Cortex of kidney (tissue), 1 donor: Measurements from ENCODE around the gene THG1L.
A peak's percentile ranks its signal among the peaks of the same experiment; 100 is the strongest.
"Not testable (repeated sequence)": the region's sequence is repeated elsewhere in the genome, so short reads cannot be mapped to it uniquely, and the experiment has no call there.

Experiments used
- DNase-seq: peaks from one replicate; lab custom pipeline; 2025; lab: John Stamatoyannopoulos, UW

THG1L gene

DNA sequence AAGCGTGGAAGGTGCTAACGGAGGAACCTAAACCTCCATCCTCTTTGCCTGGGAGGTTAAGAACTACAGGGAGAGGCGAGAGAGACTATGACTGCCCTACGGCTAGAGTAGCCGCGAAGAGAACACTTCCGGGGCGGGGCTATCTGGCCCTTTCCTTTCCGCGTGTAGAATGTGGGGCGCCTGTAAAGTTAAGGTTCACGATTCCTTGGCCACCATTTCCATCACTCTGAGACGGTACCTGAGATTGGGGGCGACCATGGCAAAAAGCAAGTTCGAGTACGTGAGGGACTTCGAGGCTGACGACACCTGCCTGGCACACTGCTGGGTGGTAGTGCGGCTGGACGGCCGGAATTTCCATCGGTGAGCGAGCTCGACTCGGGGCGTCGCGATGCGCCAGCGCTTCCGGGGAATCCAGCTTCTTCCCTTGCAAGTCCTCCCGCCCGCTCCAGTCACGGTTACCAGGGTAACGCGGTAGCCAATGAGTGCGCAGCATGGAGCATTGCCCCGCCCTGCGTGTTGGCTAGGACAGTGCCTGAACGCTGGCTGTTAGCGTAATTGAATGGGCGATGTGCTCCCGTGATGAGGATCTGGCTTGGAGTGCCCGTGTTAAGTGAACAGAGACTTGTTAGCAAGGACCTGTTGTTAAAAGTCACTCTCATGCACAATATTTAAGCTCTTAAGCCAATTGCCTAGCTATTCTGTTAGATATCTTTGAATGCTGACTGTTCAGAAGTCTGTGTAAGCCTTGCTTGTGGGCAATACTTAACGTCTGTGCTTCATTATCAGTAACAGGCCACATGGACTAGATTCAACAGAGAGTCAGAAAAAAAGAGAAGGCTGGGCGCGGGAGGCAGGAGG lies at the start of gene THG1L:
THG1L (plus strand) TSS at position 149 of the 858 bp plus-strand sequence; CDS start at position 170, 21 bp downstream.
- peak; percentile 23 for DNase-seq

DNA sequence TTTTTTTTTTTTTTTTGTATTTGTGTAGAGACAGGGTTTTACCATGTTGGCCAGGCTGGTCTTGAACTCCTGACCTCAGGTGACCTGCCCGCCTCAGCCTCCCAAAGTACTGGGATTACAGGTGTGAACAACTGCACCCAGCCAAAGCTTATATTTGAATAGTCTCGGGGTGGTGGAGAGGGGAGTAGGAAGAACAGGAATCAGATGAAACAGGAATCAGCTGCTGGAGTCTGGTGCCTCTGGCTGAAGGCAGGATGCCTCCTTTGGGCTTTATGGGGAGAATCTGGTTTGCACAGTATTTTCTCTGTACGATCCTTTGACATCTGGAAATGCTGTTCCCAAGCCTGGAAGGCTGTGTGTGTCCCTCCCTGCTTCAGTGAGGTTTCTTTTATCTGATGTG lies 49.0 kb upstream of the THG1L start:
- DNase-seq, result no peak

DNA sequence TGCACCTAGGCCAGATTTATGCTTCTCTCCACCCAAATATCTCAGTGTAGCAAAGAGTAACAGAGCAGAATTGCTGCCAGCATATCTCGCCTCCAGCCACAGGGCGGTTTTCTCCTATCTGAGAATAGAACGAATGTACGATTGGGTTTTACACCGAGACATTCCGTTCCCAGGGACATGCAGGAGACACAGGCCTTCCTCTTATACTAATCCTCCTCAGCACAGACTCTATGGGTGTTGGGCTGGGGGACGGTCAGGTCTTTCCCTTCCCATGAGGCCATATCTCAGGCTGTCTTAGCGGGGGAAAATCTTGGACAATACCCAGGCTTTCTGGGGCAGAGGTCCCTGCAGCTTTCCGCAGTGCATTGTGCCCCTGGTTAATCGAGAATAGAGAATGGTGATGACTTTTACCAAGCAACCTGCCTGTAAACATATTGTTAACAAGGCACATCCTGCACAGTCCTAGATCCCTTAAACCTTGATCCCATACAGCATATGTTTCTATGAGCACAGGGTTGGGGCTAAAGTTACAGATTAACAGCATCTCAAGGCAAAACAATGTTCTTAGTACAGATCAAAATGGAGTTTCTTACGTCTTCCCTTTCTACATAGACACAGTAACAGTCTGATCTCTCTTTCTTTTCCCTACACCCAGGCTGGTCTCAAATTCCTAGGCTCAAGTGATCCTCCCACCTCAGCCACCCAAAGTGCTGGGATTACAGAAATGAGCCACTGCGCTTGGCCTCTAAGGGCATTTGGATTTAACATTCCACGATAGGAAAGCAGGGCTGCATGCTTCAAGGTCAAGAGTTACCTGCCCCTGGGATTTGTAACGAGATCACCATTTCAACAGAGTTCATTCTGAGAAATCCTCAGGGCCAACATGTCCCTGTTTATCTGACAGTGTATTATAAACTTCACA lies 44.7 kb upstream of the THG1L start:
- not testable (repeated sequence) for DNase-seq

DNA sequence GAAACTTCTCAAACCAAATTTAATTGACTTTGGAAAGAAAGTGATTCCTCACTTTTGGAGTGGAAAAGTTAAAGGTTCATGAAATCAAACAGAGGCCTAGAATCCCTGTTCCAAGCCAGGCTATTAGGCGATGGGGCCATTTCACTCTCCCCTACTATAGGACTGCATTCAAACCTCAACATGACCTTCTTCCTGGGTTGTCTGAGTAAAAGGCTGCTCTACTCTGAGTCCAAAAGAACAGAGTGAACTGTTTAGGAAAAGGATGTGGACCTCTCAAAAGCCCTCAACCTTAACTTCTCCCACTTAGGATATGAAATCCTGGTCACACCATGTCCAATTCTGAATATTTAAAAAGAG lies 44.0 kb upstream of the THG1L start:
- no peak for DNase-seq

DNA sequence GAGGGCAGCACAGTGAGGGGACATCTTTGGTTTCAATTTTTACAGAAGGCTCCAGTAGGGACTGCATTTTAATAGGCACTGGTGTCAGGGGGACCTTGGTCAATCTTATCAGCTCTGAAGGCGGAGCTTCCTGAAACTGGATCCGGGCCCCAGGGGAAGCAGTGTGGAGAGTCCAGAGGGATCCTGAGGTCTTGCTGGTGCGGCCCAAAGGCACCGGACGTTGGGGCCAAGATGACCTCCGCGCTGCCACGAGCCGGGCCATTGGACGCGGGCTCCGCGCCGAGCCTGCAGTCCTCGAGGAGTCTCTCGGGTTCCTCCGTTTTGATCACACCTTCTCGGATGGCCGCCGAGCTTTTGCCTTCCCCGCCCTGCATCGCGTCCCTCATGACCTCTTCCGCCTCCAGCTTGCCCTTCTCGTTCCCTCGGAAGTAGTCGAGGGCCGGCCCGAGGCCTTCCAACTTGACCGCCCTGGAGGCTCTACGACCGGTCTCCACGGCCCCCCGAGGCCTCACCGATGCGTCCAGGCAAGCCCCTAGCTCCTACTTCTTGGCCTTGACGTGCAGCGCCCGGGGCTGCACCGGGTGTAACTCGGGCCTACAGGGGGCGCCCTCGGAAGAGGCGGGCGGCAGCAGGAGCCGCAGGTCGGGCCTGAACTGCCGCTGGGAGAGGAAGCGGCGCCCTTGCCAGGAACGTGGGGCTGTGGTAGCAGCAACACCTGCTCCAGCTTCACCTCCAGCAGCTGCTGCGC lies 41.1 kb upstream of the THG1L start:
- no peak for DNase-seq

DNA sequence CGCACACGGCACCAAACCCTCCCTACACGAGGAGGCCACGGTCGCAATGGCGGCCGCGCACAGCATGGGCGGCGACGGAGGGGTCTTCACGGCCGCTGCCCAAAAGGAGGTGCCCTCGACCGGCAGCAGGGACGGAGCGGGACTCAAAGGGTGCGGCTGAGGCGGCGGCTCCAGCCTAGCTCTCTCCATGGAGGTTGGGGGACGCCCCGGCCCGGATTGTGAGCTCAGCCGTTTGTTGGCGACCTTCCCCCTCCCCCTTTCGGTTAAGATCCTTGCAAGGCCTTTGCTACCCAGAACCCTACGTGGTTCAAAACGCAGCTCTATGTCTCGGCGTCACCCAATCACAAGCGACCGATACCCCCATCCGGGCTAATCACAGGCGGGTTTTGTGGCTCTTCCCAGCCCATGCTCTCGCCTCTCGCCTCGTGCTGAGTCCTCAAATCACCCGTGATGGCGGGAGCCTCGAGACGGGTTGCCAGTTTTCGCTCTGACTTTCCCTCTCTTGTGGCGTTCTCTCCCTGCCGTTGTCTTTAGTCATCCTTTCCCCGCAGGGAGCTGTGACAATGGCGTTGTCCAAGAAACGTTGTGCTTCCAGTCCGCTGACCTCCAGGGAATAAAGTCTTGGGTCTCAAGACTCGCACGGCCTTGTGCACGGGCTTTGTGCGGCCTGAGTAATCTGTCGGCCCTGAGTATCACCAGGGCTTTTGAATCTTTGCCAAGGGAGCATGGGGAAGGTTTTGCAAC lies 40.4 kb upstream of the THG1L start:
- DNase-seq, result peak; percentile 13

DNA sequence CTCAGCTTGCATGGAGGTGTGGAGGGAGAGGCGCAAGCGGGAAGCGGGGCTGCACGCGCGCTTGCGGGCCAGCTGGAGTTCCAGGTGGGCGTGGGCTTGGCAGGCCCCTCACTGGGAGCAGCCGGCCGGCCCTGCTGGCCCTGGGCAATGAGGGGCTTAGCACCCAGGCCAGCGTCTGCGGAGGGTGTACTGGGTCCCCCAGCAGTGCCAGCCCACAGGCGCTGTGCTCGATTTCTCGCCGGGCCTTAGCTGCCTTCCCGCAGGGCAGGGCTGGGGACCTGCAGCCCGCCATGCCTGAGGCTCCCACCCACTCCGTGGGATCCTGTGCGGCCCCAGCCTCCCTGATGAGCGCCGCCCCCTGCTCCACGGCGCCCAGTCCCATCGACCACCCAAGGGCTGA lies 37.4 kb upstream of the THG1L start:
- not testable (repeated sequence) for DNase-seq

DNA sequence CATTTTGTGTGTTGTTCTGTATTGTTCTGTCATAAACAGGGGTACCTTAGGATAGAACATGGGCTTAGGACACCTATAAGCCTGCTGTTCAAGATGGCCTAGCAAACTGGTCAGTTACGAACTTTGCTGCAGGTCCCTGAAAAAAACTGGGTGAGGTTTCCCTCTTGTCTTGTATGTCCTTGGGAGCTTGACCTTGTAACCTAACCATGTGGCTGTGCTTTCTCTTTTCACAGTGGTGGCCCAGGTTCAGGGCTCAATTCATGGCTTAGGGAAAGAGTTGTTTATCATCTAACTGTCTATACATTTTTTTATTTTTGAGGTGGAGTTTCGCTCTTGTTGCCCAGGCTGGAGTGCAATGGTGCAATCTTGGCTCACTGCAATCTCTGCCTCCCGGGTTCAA lies 35.1 kb upstream of the THG1L start:
- not testable (repeated sequence) for DNase-seq

DNA sequence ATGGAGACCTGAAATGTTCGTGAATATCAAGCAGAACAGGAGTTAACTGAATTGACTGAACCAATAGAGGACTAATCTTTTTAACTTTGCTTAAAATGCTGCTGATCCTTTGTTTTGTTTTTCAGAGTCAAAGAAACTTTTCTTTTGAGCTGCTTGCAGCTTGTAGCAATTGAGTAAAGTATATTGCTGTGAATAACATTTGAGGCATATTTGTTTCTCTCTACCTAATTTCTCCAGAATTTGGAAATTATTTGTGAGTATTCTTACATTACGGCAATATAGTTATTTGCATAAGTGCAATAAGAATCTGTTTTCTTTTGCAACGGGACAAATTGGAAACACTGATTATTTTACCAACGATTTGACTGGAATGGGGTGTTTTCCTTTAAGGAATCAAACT lies 32.5 kb upstream of the THG1L start:
- DNase-seq, result not testable (repeated sequence)

DNA sequence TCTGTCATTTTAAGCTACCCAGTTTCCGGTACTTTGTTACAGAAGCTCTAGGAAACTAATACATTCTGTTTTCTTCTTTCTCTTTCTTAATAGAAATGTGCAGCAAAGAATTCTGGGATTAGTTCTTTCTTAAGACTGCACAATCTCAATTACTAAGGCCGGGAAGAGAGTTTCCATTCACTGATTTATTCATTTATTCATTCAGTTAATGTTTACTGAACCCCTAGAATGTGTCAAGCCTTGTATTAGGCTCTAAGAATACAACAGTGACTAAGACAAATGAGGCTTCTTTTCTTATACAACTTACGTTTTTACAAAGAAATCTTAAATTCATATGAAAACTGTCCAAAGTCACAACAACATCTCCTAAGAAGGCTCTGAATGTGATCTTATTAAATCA lies 27.5 kb upstream of the THG1L start:
- DNase-seq, result no peak

DNA sequence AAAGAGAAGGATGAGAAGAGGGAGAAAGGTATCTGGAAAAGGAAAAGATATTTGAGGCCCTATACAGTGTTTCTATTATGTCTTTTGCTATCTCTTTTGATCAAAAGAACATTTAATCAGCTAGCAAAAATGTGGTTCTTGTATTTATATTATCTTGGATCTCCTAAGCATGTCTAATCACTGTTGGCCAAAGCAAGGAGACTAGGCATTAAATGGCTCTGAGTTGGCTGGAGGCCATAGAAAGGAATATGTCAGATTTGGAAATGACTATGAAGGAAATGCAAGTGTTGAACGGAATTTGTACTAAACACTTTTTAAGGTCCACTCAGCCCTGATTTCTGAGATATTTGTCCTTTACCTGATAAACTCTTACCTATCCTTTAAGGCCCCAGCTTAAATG lies 22.4 kb upstream of the THG1L start:
- DNase-seq, result no peak

DNA sequence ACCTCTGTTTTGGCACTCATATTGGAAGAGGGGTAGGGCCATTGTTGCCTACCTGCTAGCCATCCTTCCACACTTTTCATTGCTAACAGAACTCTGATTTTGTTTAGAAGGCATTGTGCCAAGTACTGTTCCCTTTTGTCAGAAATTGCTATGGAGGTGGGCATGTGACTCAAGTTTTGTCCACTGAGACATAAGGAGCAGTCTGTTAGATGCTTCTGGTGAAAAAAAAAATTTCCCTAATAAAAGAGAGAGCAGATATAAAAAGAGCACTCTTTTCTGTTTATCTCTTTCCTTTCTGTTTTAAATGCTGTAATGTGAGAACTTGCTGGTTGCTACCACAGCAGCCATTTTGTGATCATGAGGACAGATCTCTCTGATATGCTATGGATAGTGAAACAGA lies 21.9 kb upstream of the THG1L start:
- no peak for DNase-seq

DNA sequence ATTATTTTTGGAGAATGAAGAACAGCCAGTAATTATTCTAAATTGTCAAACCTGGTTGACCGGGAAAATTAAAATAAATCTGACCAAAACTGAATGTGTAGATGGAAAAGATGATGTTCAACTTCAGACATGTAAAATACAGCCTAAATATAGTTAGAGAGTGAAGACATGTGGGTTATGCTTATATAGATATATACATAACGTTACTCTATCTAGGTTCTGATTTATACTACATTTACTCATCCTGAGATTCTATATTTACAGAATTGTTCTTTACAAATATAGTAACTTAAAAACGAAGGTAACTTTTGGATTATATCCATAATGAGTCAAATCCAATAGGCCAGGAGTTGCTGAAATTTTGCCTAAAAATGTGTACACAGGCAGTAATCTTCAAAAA lies 20.8 kb upstream of the THG1L start:
- DNase-seq, result no peak

DNA sequence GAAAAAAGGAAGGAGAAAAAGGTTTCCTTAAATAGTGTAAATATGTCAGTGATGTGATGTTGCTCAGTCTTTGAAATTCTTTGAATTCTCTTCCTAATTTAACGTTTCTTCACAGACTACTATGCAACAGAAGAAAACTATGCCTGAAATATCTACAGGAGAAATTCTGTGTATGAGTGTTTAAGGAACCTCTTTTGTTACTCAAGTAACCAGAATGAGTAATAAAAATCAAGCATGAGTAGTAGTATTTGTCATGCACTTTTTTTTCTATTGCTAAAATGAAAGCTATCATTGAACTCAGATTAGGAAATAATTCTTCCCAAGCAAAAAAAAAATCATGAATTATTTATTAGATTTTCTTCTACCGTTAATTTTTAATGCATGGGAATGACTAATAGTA lies 20.3 kb upstream of the THG1L start:
- DNase-seq, result no peak

DNA sequence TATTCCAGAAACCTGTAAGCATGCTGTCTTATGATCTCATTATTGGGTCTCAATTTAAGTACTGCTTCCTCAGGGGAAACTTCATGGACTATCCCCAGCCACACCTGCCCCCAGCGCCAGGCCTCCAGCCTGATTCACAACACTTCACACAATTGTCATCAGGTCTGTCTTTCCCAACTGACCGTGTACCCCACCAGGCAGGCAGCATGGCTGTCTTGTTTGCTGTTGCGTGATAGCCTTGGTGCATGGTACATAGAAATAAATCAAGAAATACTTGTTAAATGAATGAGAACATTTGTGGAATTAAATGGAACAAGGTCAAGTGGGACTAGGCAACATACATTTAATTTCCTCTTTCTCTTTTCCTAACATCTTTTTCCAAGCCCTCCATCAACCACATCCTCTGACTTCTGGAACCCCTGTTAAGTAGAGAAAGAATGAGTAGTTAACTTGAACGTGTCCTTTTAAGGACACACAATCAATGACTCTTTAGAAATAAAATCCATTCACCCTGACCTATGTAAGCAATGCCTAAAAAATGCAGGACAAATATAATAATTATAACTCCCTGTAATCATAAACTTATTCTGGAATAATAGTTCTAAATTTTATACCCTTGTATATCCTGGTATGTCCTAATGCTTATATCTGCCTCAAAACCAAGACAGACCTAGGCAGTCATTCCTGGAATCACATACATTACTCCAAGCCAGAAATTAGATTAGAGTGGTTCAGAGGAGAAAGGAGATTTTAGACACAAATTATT lies 17.2 kb upstream of the THG1L start:
- DNase-seq, result no peak

DNA sequence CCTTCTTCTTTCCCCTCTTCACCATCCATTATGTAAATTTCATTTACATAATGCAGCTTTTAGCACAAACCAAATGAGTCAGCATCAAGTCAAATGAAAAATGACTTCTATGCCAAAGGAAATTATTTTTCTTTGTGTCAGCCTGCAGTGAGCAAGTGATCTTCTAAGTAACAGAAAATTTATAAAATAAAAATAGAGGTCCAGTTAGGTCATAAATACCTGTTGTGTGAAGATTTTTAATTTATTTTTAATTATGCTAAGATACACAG lies 16.7 kb upstream of the THG1L start:
- DNase-seq, result no peak

DNA sequence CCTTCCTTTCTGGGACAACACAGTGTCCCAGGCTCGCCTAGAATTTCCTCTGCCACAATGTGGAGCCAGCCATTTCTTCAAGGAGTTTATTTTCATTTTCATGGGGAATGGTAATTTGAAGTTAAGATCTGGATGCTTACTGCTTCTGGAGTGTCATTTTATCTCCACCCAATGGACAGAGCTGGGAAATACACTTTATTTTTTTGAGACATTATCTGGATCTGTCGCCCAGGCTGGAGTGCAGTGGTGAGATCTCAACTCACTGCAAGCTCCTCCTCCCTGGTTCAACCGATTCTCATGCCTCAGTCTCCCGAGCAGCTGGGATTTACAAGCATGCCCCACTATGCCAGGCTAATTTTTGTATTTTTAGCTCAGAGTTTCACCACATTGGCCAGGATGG lies 12.7 kb upstream of the THG1L start:
- no peak for DNase-seq

DNA sequence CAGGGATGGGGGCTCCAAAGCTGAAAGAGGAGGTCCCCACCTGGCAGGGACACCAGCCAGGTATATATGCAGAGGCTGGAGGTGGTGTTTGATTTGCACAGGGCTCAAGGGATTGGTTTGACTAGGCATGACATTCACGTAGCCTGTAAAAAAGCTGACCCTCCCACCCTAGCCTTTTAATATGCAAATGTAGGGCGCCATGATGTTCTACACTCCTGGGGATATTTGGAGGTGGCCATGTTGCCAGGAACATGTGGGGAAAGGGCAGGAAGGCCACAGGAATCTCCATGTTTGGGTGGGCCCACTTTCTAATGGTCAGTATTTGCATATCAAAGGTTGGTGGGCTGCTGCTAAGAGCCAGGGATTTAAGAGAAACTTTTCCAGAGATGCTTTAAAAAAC lies 12.0 kb upstream of the THG1L start:
- DNase-seq, result no peak

DNA sequence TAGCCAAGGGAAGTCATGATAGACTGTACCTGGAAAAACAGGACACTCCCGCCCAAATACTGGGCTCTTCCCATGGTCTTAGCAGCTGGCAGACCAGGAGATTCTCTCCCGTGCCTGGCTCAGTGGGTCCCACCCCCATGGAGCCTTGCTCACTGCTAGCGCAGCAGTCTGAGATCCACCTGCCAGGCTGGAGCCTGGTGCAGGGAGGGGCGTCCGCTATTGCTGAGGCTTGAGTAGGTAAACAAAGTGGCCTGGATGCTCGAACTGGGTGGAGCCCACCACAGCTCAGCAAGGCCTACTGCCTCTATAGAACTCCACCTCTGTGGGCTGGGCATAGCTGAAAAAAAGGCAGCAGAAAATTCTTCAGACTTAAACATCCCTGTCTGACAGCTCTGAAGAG lies 10.1 kb upstream of the THG1L start:
- no peak for DNase-seq

DNA sequence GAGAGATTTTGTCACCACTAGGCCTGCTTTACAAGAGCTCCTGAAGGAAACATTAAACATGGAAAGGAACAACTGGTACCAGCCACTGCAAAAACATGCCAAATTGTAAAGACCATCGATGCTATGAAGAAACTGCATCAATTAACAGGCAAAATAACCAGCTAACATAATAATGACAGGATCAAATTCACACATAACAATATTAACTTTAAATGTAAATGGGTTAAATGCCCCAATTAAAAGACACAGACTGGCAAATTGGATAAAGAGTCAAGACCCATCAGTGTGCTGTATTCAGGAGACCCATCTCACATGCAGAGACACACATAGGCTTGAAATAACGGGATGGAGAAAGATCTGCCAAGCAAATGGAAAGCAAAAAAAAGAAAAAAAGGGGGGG lies 8.3 kb upstream of the THG1L start:
- not testable (repeated sequence) for DNase-seq

DNA sequence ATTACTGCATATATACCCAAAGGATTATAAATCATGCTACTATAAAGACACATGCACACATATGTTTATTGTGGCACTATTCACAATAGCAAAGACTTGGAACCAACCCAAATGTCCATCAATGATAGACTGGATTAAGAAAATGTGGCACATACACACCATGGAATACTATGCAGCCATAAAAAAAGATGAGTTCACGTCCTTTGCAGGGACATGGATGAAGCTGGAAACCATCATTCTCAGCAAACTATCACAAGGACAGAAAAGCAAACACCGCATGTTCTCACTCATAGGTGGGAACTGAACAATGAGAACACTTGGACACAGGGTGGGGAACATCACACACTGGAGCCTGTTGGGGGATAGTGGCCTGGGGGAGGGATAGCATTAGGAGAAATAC lies 4.6 kb upstream of the THG1L start:
- DNase-seq, result not testable (repeated sequence)
